Activated naive CD4-positive, alpha-beta T cell treated with anti-CD3 and anti-CD28 coated beads, Interleukin-2, amount 50 U/mL, for 72 hours (primary cell): ENCODE data around the gene FECH. TPM values are rescaled to one million over a fixed set of nuclear protein-coding genes. Genes with fewer than 3 reads are reported as not detected.

Experiments used
- ATAC-seq, 2 donors: fragments of 150-1000 bp; cut with Tn5 transposase; 2 replicates each; pipeline ENCODE4 v1.10.0; 2021; ENCODE audit warnings: mild to moderate bottlenecking in 2 of 2, moderate library complexity in 2 of 2
- DNase-seq, 2 donors: peaks; one replicate each; pipeline ENCODE4 v3.0.0; 2021 to 2022; ENCODE audit warnings: low spot score in 2 of 2
- H3K27ac Mint-ChIP-seq, 2 donors: one replicate each; pipeline ENCODE4 v1.8.0; 2022; ENCODE audit warnings: mild to moderate bottlenecking in 2 of 2, mixed read lengths in 2 of 2
- H3K36me3 Mint-ChIP-seq, 2 donors: one replicate each; pipeline ENCODE4 v1.8.0; 2022; ENCODE audit warnings: mixed read lengths in 2 of 2
- H3K9me3 Mint-ChIP-seq, 2 donors: one replicate each; pipeline ENCODE4 v1.8.0; 2022; ENCODE audit warnings: mixed read lengths in 2 of 2
- total RNA-seq, 2 donors: library from RNA; stranded (reverse); gene quantifications; one replicate each; pipeline ENCODE4 v1.2.3, GENCODE V29; 2022

The FECH gene
- total RNA-seq, 2 donors from 2014 or later = 21.1 to 23.7 TPM

GRCh38 chr18:57587098-57587661 is 678 bp upstream of the FECH start:
- no peak for DNase-seq
- Mint-ChIP-seq H3K9me3 (no peaks in the 10 kb centered on the region), H3K36me3 (no peaks in the 10 kb centered on the region), H3K27ac (peak overlapping the region; percentile 85 to 91)
- ATAC-seq = no peak

- ATAC-seq (peak; percentile 19 to 24), DNase-seq (no peak)
- peak overlapping the region; percentile 82 to 91 for H3K27ac Mint-ChIP-seq
- H3K36me3 Mint-ChIP-seq = no peaks in the 10 kb centered on the region
- no peaks in the 10 kb centered on the region for H3K9me3 Mint-ChIP-seq
These were observed 649 bp downstream of the FECH start for GRCh38 chr18:57585855-57586250.

- peak overlapping the region; percentile 82 to 91 for H3K27ac Mint-ChIP-seq
- DNase-seq = no peak
- no peak for ATAC-seq
- H3K9me3 Mint-ChIP-seq = no peaks in the 10 kb centered on the region
- no peaks in the 10 kb centered on the region for H3K36me3 Mint-ChIP-seq
These were observed 1.1 kb downstream of the FECH start for GRCh38 chr18:57585421-57585820.

- H3K9me3 Mint-ChIP-seq = no peaks in the 10 kb centered on the region
- DNase-seq (no peak), ATAC-seq (no peak)
- H3K36me3 Mint-ChIP-seq = no peaks in the 10 kb centered on the region
- H3K27ac Mint-ChIP-seq = peak overlapping the region in 1 of 2 donors; percentile 54
These were observed 2.1 kb downstream of the FECH start for GRCh38 chr18:57584444-57584843.

- DNase-seq (no peak), ATAC-seq (no peak)
- no peaks in the 10 kb centered on the region for H3K36me3 Mint-ChIP-seq
- no peaks in the 10 kb centered on the region for H3K9me3 Mint-ChIP-seq
- peak overlapping the region in 1 of 2 donors; percentile 33 for H3K27ac Mint-ChIP-seq
These were observed 3.1 kb downstream of the FECH start for GRCh38 chr18:57583297-57583835.

- ATAC-seq = peak in 1 of 2 donors; percentile 44
- Mint-ChIP-seq H3K36me3 (no peaks in the 10 kb centered on the region), H3K9me3 (no peaks in the 10 kb centered on the region), H3K27ac (no peak overlapping the region)
- no peak for DNase-seq
These were observed 5.1 kb downstream of the FECH start for GRCh38 chr18:57581301-57581934.

GRCh38 chr18:57579934-57580333 is 6.6 kb downstream of the FECH start:
- H3K9me3 Mint-ChIP-seq = no peaks in the 10 kb centered on the region
- no peak for ATAC-seq
- DNase-seq = no peak
- H3K36me3 Mint-ChIP-seq = no peaks in the 10 kb centered on the region
- H3K27ac Mint-ChIP-seq = no peak overlapping the region

GRCh38 chr18:57576316-57576715 is 10.2 kb downstream of the FECH start:
- no peak overlapping the region for H3K27ac Mint-ChIP-seq
- ATAC-seq (no peak), DNase-seq (no peak)
- no peaks in the 10 kb centered on the region for H3K36me3 Mint-ChIP-seq
- H3K9me3 Mint-ChIP-seq = no peaks in the 10 kb centered on the region

GRCh38 chr18:57575542-57575941 is 11.0 kb downstream of the FECH start:
- no peak for ATAC-seq
- Mint-ChIP-seq H3K36me3 (no peaks in the 10 kb centered on the region), H3K27ac (peak overlapping the region in 1 of 2 donors; percentile 22), H3K9me3 (no peaks in the 10 kb centered on the region)
- DNase-seq = no peak

GRCh38 chr18:57574866-57575265 is 11.6 kb downstream of the FECH start:
- peak overlapping the region in 1 of 2 donors; percentile 9 for H3K27ac Mint-ChIP-seq
- no peaks in the 10 kb centered on the region for H3K9me3 Mint-ChIP-seq
- ATAC-seq = no peak
- H3K36me3 Mint-ChIP-seq = no peaks in the 10 kb centered on the region
- DNase-seq = no peak

GRCh38 chr18:57570162-57570561 is 16.3 kb downstream of the FECH start:
- ATAC-seq (no peak), DNase-seq (no peak)
- no peaks in the 10 kb centered on the region for H3K9me3 Mint-ChIP-seq
- no peaks in the 10 kb centered on the region for H3K36me3 Mint-ChIP-seq
- no peak overlapping the region for H3K27ac Mint-ChIP-seq

- DNase-seq = no peak
- no peaks in the 10 kb centered on the region for H3K36me3 Mint-ChIP-seq
- ATAC-seq = no peak
- H3K27ac Mint-ChIP-seq = no peak overlapping the region
- no peaks in the 10 kb centered on the region for H3K9me3 Mint-ChIP-seq
These were observed 17.4 kb downstream of the FECH start for GRCh38 chr18:57569133-57569532.

GRCh38 chr18:57561728-57562423 is 24.6 kb downstream of the FECH start:
- H3K36me3 Mint-ChIP-seq = no peaks in the 10 kb centered on the region
- ATAC-seq = peak; percentile 39 to 64
- no peaks in the 10 kb centered on the region for H3K9me3 Mint-ChIP-seq
- H3K27ac Mint-ChIP-seq = no peak overlapping the region
- peak in 1 of 2 donors; percentile 36 for DNase-seq

GRCh38 chr18:57561261-57561660 is 25.2 kb downstream of the FECH start:
- DNase-seq (no peak), ATAC-seq (no peak)
- no peaks in the 10 kb centered on the region for H3K9me3 Mint-ChIP-seq
- H3K27ac Mint-ChIP-seq = no peak overlapping the region
- no peaks in the 10 kb centered on the region for H3K36me3 Mint-ChIP-seq

GRCh38 chr18:57559314-57559713 is 27.2 kb downstream of the FECH start:
- no peak overlapping the region for H3K27ac Mint-ChIP-seq
- DNase-seq (no peak), ATAC-seq (no peak)
- H3K36me3 Mint-ChIP-seq = no peaks in the 10 kb centered on the region
- no peaks in the 10 kb centered on the region for H3K9me3 Mint-ChIP-seq

GRCh38 chr18:57555134-57555533 is 31.4 kb downstream of the FECH start:
- ATAC-seq (no peak), DNase-seq (no peak)
- H3K27ac Mint-ChIP-seq = no peak overlapping the region
- no peaks in the 10 kb centered on the region for H3K9me3 Mint-ChIP-seq
- peaks cover 0 to 5% of the 10 kb centered on the region in 2 donors for H3K36me3 Mint-ChIP-seq

GRCh38 chr18:57550510-57550909 is 36.0 kb downstream of the FECH start:
- DNase-seq (no peak), ATAC-seq (no peak)
- Mint-ChIP-seq H3K36me3 (peaks cover 0 to 5% of the 10 kb centered on the region in 2 donors), H3K27ac (no peak overlapping the region), H3K9me3 (no peaks in the 10 kb centered on the region)
